Measurements from ENCODE around the gene MAPK12. TPM values are rescaled to one million over a fixed set of nuclear protein-coding genes. Genes with fewer than 3 reads are reported as not detected.

Gene MAPK12
- total RNA-seq, result 72.5 and 74.8 TPM in 2 replicates

DNA sequence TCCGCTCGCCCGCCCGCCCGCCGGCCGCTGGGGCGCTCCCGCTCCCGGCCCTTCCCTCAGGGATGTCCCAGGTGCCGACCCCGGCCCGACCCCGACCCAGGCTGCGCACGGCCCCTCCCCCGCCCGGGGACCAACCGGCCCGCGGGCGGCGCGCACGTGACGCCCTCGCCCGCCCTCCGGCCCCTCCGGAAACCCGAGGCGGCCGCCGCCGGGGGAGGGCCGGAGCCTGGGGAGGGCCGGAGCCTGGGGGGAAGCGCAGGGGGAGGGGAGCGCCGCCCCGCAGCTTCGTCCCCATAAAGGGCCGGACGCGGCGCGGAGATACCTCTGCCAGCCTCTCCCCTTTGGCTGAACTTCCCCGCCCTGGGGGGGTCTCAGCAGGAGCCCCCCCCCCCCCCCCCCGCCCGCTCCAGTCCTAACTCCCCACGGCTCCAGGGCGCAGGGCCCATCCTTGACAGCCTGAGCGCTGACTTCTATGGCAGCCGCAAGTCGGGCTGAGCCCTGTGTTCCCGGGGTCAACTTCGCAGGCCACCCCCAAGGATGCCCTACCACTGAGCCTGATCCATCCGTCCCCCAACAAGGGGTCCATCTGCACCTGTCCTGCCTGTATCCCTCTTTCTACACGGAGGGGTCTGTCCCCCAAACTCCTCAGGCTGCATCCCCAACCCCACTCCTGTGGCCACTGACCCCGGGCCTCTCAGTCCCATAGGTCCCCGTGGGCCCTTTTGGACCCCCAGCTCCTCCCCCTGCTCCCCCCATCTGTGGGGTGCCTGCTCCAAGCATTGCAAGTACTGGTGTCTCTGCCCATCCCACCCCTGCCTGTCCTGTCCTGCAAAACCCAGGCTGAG is at the start of gene MAPK12:
Gene MAPK12 (minus strand): TSS at position 69 of the 845 bp plus-strand sequence. CDS start 174 bp downstream, outside the sequence.
- no peak for DNase-seq (ENCODE audit: extremely low read depth, low read depth, low spot score)

DNA sequence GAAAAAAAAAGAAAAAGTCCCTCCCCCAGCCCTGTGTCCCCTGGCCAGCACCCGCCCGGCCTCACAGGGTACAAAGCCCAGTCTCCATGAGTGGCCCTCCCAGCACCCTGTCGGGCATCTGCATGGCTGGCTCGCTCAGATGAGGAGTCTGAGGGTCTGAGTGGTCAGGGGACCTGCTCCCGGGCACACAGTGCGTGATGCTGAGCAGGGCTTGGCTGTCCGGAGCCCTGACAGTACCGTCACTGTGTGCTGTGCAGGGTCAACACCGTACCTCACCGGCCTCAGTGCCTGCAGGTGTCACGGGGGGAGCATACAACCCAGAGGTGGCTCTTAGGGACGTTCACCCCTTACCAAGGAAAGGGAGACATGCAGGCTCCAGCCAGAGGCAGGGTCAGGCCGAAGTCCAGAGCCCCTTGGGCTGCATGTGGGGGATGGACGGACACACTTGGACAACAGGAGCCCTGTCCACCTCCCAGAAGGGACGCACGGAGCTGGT is 49.5 kb upstream of the MAPK12 start:
- DNase-seq (ENCODE audit: extremely low read depth, low read depth, low spot score), result no peak

DNA sequence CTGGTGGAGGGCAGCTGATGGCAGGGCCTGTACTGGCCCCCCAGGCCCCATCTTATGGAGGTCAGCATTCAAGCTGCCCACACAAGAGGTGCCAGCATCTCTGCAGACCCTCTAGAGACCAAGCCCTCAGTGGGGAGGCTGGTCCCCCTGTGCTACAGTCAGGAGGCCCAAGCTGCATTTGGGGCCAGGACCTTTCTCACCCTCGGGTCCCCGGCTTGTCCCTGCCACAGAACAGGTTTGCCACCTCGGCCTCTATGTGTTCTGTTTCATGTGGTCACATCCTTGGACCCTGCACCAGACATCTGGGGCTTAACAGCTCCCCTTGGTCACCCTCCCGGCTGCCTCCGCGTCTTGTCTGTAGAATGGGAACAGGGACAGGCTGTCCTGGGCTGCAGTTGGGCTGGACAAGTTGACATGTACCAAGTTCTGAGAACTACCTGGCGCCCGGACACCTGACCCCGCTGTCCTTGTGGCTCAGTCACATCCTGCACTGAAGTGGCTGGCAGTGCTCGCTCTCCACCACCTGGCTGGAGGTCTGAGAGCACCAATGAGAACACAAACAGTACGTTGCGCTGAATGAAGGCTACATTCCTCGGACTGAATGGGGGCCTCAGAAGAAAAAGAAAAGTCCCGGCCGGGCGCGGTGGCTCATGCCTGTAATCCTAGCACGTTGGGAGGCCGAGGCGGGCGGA is 48.7 kb upstream of the MAPK12 start:
- no peak for DNase-seq (ENCODE audit: extremely low read depth, low read depth, low spot score)

- no peak for DNase-seq (ENCODE audit: extremely low read depth, low read depth, low spot score)
These were observed 48.1 kb upstream of the MAPK12 start for GRCh38 chr22:50309601-50309991.

DNA sequence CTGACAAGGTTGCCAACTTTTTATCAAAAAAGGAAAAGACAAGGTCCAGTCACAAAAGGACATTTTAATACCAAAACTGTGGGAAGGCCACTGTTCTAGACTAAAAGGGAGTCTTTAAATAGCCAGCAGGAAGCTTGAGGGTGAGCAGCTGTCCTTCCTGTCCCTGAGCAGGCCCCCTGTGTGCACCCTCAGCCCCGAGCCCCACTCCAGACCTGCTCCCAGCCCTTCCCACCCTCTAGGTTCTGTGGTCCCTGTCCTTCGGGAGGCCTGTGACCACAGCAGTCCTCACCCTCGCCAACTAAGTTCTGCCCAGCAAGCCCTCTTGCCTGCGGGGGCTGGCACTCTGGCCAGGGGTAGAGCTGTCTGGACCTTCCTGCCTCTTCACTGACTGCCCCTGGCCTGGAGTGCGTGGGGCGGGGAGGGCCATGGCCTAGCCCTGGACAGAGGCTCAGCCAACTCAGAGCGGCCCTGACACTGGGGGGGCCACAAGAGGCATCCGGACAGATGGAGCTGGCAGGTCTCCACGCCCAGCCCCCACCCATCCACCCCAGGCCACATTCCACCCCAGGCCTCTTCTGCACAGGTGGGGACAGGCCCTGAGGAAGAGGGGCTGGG is 47.6 kb upstream of the MAPK12 start:
- DNase-seq (ENCODE audit: extremely low read depth, low read depth, low spot score), result no peak

GRCh38 chr22:50308597-50308935 is 47.1 kb upstream of the MAPK12 start:
- no peak for DNase-seq (ENCODE audit: extremely low read depth, low read depth, low spot score)

- no peak for DNase-seq (ENCODE audit: extremely low read depth, low read depth, low spot score)
These were observed 46.6 kb upstream of the MAPK12 start for GRCh38 chr22:50307890-50308596.

GRCh38 chr22:50306753-50307749 is 45.6 kb upstream of the MAPK12 start, which contains the start of gene PLXNB2:
PLXNB2 (minus strand) TSS chr22:50307646; CDS start chr22:50290584, 17,062 bp downstream.
- no peak for DNase-seq (ENCODE audit: extremely low read depth, low read depth, low spot score)

GRCh38 chr22:50305923-50306566 is 44.6 kb upstream of the MAPK12 start:
- DNase-seq (ENCODE audit: extremely low read depth, low read depth, low spot score), result peak; percentile 48

- DNase-seq (ENCODE audit: extremely low read depth, low read depth, low spot score), result no peak
These were observed 44.0 kb upstream of the MAPK12 start for GRCh38 chr22:50305393-50305922.

DNA sequence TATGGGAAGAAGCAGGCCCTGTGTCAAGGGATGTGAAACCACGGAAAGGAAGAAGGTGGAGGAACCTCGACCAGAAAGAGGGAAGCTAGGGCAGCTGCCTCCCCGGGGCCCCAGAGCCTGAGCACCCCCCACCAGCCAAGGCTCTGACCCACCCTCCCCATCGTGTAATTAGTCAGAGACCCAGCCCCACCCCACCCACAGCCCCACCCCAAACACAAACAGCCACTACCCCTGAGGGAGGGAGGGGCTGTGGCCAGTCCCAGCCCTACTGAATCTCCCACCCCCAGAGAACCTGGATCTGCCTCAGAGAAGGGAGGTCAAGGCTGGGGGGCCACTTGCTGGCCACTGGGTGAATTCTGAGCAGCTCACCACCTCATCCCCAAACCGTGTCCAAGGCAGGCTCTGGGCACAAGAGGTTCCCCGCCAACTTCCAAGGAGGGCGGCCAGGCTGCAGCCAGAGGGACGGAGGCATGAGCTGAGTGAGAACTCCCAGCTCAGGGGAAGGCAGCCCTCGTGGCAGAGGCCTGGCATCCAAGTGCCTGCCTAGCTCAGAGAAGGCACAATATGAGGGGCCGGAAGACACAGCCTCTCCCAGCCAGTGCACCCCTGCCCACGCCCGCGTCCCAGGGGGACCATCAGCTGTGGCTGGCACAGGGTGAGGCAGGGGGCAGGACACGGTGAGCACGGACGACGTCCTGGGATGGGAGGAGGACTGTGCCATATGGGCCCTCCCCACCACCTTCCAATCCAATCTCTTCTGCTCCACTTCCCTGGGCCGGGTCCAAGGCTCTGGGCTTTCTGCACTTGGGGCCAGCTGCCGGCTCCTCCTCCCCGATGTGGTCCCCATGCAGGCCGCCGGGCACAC is 43.3 kb upstream of the MAPK12 start:
- DNase-seq (ENCODE audit: extremely low read depth, low read depth, low spot score), result no peak

GRCh38 chr22:50303848-50304527 is 42.5 kb upstream of the MAPK12 start:
- DNase-seq (ENCODE audit: extremely low read depth, low read depth, low spot score), result no peak

- DNase-seq (ENCODE audit: extremely low read depth, low read depth, low spot score), result no peak
These were observed 42.0 kb upstream of the MAPK12 start for GRCh38 chr22:50303515-50303847.

GRCh38 chr22:50302564-50302963 is 41.1 kb upstream of the MAPK12 start:
- DNase-seq (ENCODE audit: extremely low read depth, low read depth, low spot score), result no peak

GRCh38 chr22:50302041-50302541 is 40.6 kb upstream of the MAPK12 start:
- DNase-seq (ENCODE audit: extremely low read depth, low read depth, low spot score), result no peak

DNA sequence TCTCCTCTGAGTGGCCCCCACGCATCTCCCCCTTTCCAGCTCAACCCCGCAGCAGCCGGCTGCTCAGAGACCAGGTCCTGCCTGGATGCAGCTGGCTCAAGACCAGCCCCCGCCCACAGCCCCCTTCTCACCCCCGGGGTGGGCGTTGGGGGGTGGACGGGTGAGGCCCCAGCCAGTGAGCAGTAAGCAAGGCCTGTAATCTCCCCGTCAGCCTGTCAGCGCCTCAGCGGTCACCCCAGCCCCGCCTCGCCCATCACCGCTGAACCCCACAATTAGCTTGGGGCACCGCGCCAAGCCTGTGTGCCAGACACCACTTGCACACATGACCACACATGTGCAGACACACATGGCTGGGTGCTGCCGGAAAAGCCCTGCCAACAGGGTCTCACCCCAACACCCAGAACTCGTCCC is 40.1 kb upstream of the MAPK12 start:
- no peak for DNase-seq (ENCODE audit: extremely low read depth, low read depth, low spot score)

DNA sequence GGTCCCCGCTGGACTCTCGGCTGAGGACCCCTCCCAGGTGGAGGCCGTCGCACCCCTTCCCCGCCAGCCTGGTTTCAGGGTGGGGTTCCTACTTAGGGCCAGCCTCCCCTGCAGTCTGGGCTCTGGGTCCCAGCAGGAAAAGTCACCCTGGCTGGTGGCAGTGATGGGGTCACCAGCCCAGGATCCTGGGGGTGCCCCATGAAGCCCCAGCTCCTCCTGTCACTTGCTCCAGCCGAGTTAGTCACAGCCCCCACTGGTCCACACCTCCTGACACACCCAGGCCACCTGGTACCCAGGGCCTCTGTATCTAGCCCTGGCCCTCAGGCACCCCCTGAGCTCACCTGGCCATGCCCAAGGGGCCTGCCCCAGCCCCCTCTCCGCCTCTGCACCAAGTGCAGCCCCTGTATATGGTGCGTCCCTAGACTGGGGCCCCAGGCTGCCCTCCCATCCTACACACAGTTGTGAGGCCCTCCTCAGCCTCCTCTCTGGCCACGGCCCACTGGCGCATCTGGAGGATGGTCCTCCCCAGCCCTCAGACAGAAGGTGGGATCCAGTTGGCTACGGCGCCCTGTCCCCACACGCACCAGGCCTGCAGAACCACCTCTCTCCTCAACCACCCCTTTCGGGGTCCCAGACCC is 39.3 kb upstream of the MAPK12 start:
- DNase-seq (ENCODE audit: extremely low read depth, low read depth, low spot score), result no peak
